HCT116 (cell line): ENCODE results near the gene ANKRD23. TPM values are rescaled to one million over a fixed set of nuclear protein-coding genes. Genes with fewer than 3 reads are reported as not detected.

ENCODE experiments used
- ATAC-seq: fragments of 200-7000 bp; cut with Tn5 transposase; 2 replicates; pipeline ENCODE4 v1.9.1; 2020; ENCODE audit warnings: mild to moderate bottlenecking, moderate library complexity
- BruUV-seq: library from RNA; stranded (reverse); fragments of 400-500 nt; replicated peaks from 2 replicates; lab custom pipeline; 2021; lab: Mats Ljungman, UMichigan
- CTCF ChIA-PET: fragments of 300-600 bp; sonication (Branson Sonifier 250); formaldehyde crosslinking; loops from one replicate; lab custom pipeline; 2021; ENCODE audit warnings: antibody characterized with exemption; lab: Charles Lee
- POLR2A ChIA-PET: fragments of 300-600, 350-600 bp; sonication (Branson Sonifier 250); formaldehyde crosslinking; loops from one replicate; lab custom pipeline; 2021; ENCODE audit warnings: antibody characterized with exemption; lab: Charles Lee
- RAD21 ChIA-PET, 2 experiments: fragments of 300-600 bp; sonication (Branson Sonifier 250); formaldehyde crosslinking; loops; one replicate each; lab custom pipeline; 2023; ENCODE audit warnings: low total read pairs in 2 of 2; ENCODE audit not compliant: uncharacterized antibody in 2 of 2, unreplicated experiment in 2 of 2, low non-redundant PET in 1 of 2; lab: Charles Lee
- DNase-seq: peaks from one replicate; pipeline ENCODE4 v3.0.0-alpha.2; 2010; ENCODE audit warnings: low read depth, low spot score
- H2AFZ ChIP-seq: fragments of 200-600 bp; shearing (Covaris generic), sonication (generic); 2 replicates; pipeline ENCODE4 v1.6.1; 2017; ENCODE audit warnings: low read depth, mixed run types, mixed read lengths, antibody characterized with exemption, low read length; ENCODE audit not compliant: poor library complexity, severe bottlenecking
- H3K27ac ChIP-seq: 2 replicates; pipeline ENCODE4 v1.5.1; 2012; ENCODE audit warnings: low read depth, low read length
- H3K27me3 ChIP-seq: fragments of 200-600 bp; sonication (generic); 2 replicates; pipeline ENCODE4 v1.6.1; 2016; ENCODE audit warnings: mixed run types, low read length, mixed read lengths; ENCODE audit not compliant: insufficient read depth
- H3K36me3 ChIP-seq, 2 experiments: fragments of 200-500 bp in 1 of 2; fragments of 200-600 bp in 1 of 2; sonication (Bioruptor generic) in 1 of 2; sonication (generic) in 1 of 2; 2 replicates each; pipeline versions ENCODE4 v1.5.1 to v1.6.1; 2014 to 2016; ENCODE audit warnings: low read length in 2 of 2, inconsistent platforms in 1 of 2, mixed read lengths in 1 of 2, mixed run types in 1 of 2; ENCODE audit not compliant: insufficient read depth in 2 of 2, control insufficient read depth in 1 of 2
- H3K4me1 ChIP-seq, 2 experiments: fragments of 200-600 bp in 1 of 2; sonication (generic) in 1 of 2; 2 replicates each; pipeline versions ENCODE4 v1.5.1 to v1.6.1; 2012 to 2017; ENCODE audit warnings: low read length in 2 of 2, inconsistent platforms in 1 of 2, mild to moderate bottlenecking in 1 of 2, mixed read lengths in 1 of 2, mixed run types in 1 of 2, moderate library complexity in 1 of 2; ENCODE audit not compliant: insufficient read depth in 2 of 2, control insufficient read depth in 1 of 2
- H3K4me2 ChIP-seq: fragments of 200-600 bp; sonication (generic); 2 replicates; pipeline ENCODE4 v1.6.1; 2017; ENCODE audit warnings: mixed run types, low read length, mixed read lengths
- H3K4me3 ChIP-seq, 2 experiments: fragments of 200-600 bp in 1 of 2; sonication (generic) in 1 of 2; replicated peaks in 1 of 2; 2 replicates each; pipeline ENCODE4 v1.5.1; 2011 to 2016; ENCODE audit warnings: low read length in 2 of 2, control low read depth in 1 of 2, low read depth in 1 of 2, mild to moderate bottlenecking in 1 of 2, mixed read lengths in 1 of 2, mixed run types in 1 of 2
- H3K79me2 ChIP-seq: fragments of 200-600 bp; sonication (generic); 2 replicates; pipeline ENCODE4 v1.6.1; 2017; ENCODE audit warnings: mild to moderate bottlenecking, mixed run types, low read length, moderate library complexity, mixed read lengths; ENCODE audit not compliant: insufficient read depth
- H3K9ac ChIP-seq: fragments of 200-600 bp; sonication (generic); 2 replicates; pipeline ENCODE4 v1.6.1; 2016; ENCODE audit warnings: low read length, mixed read lengths
- H3K9me2 ChIP-seq: fragments of 200-600 bp; sonication (generic), shearing (Covaris generic); 2 replicates; pipeline ENCODE4 v1.6.1; 2017; ENCODE audit warnings: mixed run types, mild to moderate bottlenecking, moderate library complexity; ENCODE audit not compliant: insufficient read depth
- H3K9me3 ChIP-seq, 2 experiments: fragments of 200-500 bp in 1 of 2; fragments of 200-600 bp in 1 of 2; sonication (Bioruptor generic) in 1 of 2; sonication (generic) in 1 of 2; 2 replicates each; pipeline ENCODE4 v1.6.1; 2014 to 2017; ENCODE audit warnings: low read length in 2 of 2, mixed read lengths in 2 of 2, inconsistent platforms in 1 of 2, low read depth in 1 of 2, mild to moderate bottlenecking in 1 of 2, mixed run types in 1 of 2, moderate library complexity in 1 of 2; ENCODE audit not compliant: control insufficient read depth in 1 of 2, insufficient read depth in 1 of 2
- H4K20me1 ChIP-seq: fragments of 200-600 bp; sonication (generic), shearing (Covaris generic); 2 replicates; pipeline ENCODE4 v1.6.1; 2017; ENCODE audit warnings: mixed run types, mild to moderate bottlenecking, moderate library complexity; ENCODE audit not compliant: insufficient read depth
- CBX3 ChIP-seq: IDR thresholded peaks from 2 replicates; pipeline ENCODE4 v1.6.1; 2012; ENCODE audit warnings: low read depth
- CTCF ChIP-seq, 3 experiments: fragments of 200-600 bp in 1 of 3; sonication (generic) in 1 of 3; IDR thresholded peaks in 2 of 3; conservative IDR thresholded peaks in 1 of 3; 2 replicates each; pipeline ENCODE4 v1.5.1; 2012 to 2017; ENCODE audit warnings: low read depth in 2 of 3, low read length in 2 of 3, antibody characterized with exemption in 1 of 3, borderline replicate concordance in 1 of 3, control low read depth in 1 of 3, mild to moderate bottlenecking in 1 of 3, mixed read lengths in 1 of 3, mixed run types in 1 of 3, moderate library complexity in 1 of 3; ENCODE audit not compliant: insufficient read depth in 1 of 3
- ELF1 ChIP-seq: IDR thresholded peaks from 2 replicates; pipeline ENCODE4 v1.6.1; 2012; ENCODE audit warnings: low read depth, borderline replicate concordance
- EZH2 ChIP-seq: fragments of 200-600 bp; sonication (generic); IDR thresholded peaks from 2 replicates; pipeline ENCODE4 v1.6.1; 2017; ENCODE audit warnings: antibody characterized with exemption, mixed run types
- MAX ChIP-seq: IDR thresholded peaks from 2 replicates; pipeline ENCODE4 v1.6.1; 2012
- POLR2A ChIP-seq: IDR thresholded peaks from 2 replicates; pipeline ENCODE4 v1.7.0; 2011; ENCODE audit warnings: borderline replicate concordance; ENCODE audit not compliant: insufficient read depth, insufficient read length; ENCODE audit errors: extremely low read depth
- POLR2AphosphoS5 ChIP-seq: IDR thresholded peaks from 2 replicates; pipeline ENCODE4 v1.6.1; 2011; ENCODE audit warnings: mild to moderate bottlenecking, low read depth, low read length, moderate library complexity
- RAD21 ChIP-seq: IDR thresholded peaks from 2 replicates; pipeline ENCODE4 v1.6.1; 2012; ENCODE audit warnings: low read depth, mild to moderate bottlenecking
- REST ChIP-seq: IDR thresholded peaks from 2 replicates; pipeline ENCODE4 v1.6.1; 2012; ENCODE audit warnings: low read depth
- SIN3A ChIP-seq: IDR thresholded peaks from 2 replicates; pipeline ENCODE4 v1.6.1; 2012; ENCODE audit warnings: low read depth
- SP1 ChIP-seq: IDR thresholded peaks from 2 replicates; pipeline ENCODE4 v1.6.1; 2012; ENCODE audit warnings: low read depth
- TCF7L2 ChIP-seq: IDR thresholded peaks from 2 replicates; pipeline ENCODE4 v1.7.0; 2011; ENCODE audit warnings: borderline replicate concordance, inconsistent platforms; ENCODE audit not compliant: insufficient read depth, insufficient read length; ENCODE audit errors: extremely low read depth
- YY1 ChIP-seq: IDR thresholded peaks from 2 replicates; pipeline ENCODE4 v1.6.1; 2011; ENCODE audit warnings: low read length, low read depth, moderate library complexity, mild to moderate bottlenecking; ENCODE audit not compliant: insufficient replicate concordance; ENCODE audit errors: extremely low read depth
- ZFX ChIP-seq: fragments of 450-650 bp; IDR thresholded peaks from 2 replicates; pipeline ENCODE4 v1.6.1; 2017
- ZNF274 ChIP-seq: fragments of 200-500 bp; sonication (Bioruptor generic); IDR thresholded peaks from 2 replicates; pipeline ENCODE4 v1.6.1; 2014; ENCODE audit warnings: mild to moderate bottlenecking, low read depth, low read length, inconsistent platforms
- intact Hi-C: fragments of 100-400 bp; cut with micrococcal nuclease; formaldehyde crosslinking; loops from 2 replicates; pipeline ENCODE4 v1.10.0; 2022
- total RNA-seq: library from RNA; stranded (reverse); gene quantifications from one replicate; pipeline ENCODE4 v1.2.1, GENCODE V29; 2021; ENCODE audit not compliant: unreplicated experiment

The ANKRD23 gene
- total RNA-seq, 1 experiment from 2014 or later = 1.4 TPM

- TF ChIP-seq POLR2A (peak; percentile 84), SIN3A (peak; percentile 90), ZNF274 (no peak), TCF7L2 (peak; percentile 78), SP1 (peak; percentile 99), POLR2AphosphoS5 (peak; percentile 86), CTCF (IDR thresholded peaks at IDR 0.05 in 2 of 3, conservative IDR thresholded peaks at IDR 0.05 in 1 of 3; ENCODE audit: borderline replicate concordance in 1 of 3, insufficient read depth in 1 of 3, low read depth in 2 of 3, low read length in 2 of 3) (peak; percentile 74 to 98 (median 75)), ELF1 (no peak), REST (no peak), MAX (peak; percentile 73), RAD21 (peak; percentile 99), ZFX (peak; percentile 98), CBX3 (peak; percentile 75), YY1 (peak; percentile 85), EZH2 (no peak)
- ATAC-seq (peak; percentile 92), DNase-seq (peak; percentile 96)
- H3K27ac ChIP-seq = peak within 1 kb of the TSS; percentile 67
- H3K9me3 ChIP-seq = no peaks in the 10 kb centered on the region
- no TSS peak for BruUV-seq
- peak within 1 kb of the TSS; percentile 89 for H3K9ac ChIP-seq
- intact Hi-C loops = loop anchor here (1.0 to 2.0 kb wide), 3 partner anchors 93 to 255 kb away; partner anchors contain the start of gene ANKRD36
- H3K36me3 ChIP-seq = peaks cover 17% of the 10 kb centered on the region in 2 experiments; a peak in 3 of 4 replicates
- H3K4me3 ChIP-seq = peak within 1 kb of the TSS; percentile 84 to 93
- peak within 1 kb of the TSS; percentile 99 for H3K4me2 ChIP-seq
- no peaks in the 10 kb centered on the region for H3K27me3 ChIP-seq
- ChIA-PET RAD21 (interaction anchor here (0.7 to 2.4 kb wide), 7 partner anchors 11 to 255 kb away, joined by 3 to 13 read pairs (median 6); partner anchors contain the start of genes ANKRD36 (in 1 of the 2) and SEMA4C (in 1 of the 2)), POLR2A (interaction anchor here (0.7 to 2.7 kb wide), 8 partner anchors 11 to 255 kb away, joined by 3 to 20 read pairs (median 4); partner anchors contain the start of genes ANKRD36, CNNM3 and SEMA4C), CTCF (interaction anchor here (0.7 to 4.1 kb wide), 19 partner anchors 11 to 308 kb away, joined by 3 to 42 read pairs (median 7); partner anchors contain the start of genes ANKRD36, CNNM3 and KANSL3)
- H4K20me1 ChIP-seq = no peaks in the 10 kb centered on the region
- H3K9me2 ChIP-seq = no peaks in the 10 kb centered on the region
- H3K79me2 ChIP-seq = peaks cover 30% of the 10 kb centered on the region
- H2AFZ ChIP-seq = no peak within 1 kb of the TSS
- H3K4me1 ChIP-seq = peaks cover 9 to 20% of the 10 kb centered on the region in 2 experiments
These were observed 14.0 kb upstream of the ANKRD23 start, which contains the start of gene ANKRD39 for GRCh38 chr2:96857667-96858372. ANKRD39 (minus strand) TSS chr2:96858016; CDS start chr2:96857987, 29 bp downstream.
